ENCODE measurements around the gene NOXA1. TPM values are rescaled to one million over a fixed set of nuclear protein-coding genes. Genes with fewer than 3 reads are reported as not detected.

NOXA1 gene
- total RNA-seq, 1 donor from 2014 or later = 0.50 TPM

DNA sequence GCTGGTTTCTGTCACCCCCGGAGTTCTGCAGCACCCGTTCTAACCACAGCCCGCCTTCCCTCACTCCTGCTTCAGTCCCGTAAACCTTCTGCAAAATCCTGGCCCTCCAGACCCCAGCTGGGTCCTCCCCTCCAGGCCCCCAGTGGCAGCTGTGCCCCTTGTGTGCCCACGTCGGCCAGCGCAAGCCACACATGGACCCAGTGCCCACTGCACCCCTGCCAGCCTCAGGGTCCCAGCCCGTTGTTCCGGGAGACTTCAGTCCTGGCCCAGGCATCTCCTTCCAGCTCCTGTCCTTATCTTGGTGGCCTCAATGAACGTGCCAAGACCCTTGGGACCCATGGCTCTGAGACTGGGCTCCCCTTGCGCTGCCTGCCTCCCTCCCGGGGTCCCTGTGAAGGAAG lies 43.4 kb upstream of the NOXA1 start:
- no peak for TF ChIP-seq EZH2 (IDR thresholded peaks at IDR 0.05; ENCODE audit: insufficient read depth, low read length)
- TF ChIP-seq, protein P1, sequence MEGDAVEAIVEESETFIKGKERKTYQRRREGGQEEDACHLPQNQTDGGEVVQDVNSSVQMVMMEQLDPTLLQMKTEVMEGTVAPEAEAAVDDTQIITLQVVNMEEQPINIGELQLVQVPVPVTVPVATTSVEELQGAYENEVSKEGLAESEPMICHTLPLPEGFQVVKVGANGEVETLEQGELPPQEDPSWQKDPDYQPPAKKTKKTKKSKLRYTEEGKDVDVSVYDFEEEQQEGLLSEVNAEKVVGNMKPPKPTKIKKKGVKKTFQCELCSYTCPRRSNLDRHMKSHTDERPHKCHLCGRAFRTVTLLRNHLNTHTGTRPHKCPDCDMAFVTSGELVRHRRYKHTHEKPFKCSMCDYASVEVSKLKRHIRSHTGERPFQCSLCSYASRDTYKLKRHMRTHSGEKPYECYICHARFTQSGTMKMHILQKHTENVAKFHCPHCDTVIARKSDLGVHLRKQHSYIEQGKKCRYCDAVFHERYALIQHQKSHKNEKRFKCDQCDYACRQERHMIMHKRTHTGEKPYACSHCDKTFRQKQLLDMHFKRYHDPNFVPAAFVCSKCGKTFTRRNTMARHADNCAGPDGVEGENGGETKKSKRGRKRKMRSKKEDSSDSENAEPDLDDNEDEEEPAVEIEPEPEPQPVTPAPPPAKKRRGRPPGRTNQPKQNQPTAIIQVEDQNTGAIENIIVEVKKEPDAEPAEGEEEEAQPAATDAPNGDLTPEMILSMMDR (IDR thresholded peaks at IDR 0.05; ENCODE audit: insufficient read depth, low read depth, low read length) = no peak
- FAIRE-seq (no peak), DNase-seq (ENCODE audit: low read depth) (no peak)
- Histone ChIP-seq H3K9me3 (ENCODE audit: insufficient read depth, low read depth, low read length) (peaks cover 4% of the 10 kb centered on the region), H3K4me2 (ENCODE audit: low read length) (no peak overlapping the region), H3K36me3 (ENCODE audit: insufficient read depth, low read length) (peaks cover 2% of the 10 kb centered on the region), H3K9ac (ENCODE audit: low read length) (no peak overlapping the region), H2AFZ (ENCODE audit: low read depth, low read length) (no peak overlapping the region), H3K4me3 (ENCODE audit: insufficient read depth, low read depth, low read length) (no peak overlapping the region), H4K20me1 (ENCODE audit: insufficient read depth, low read length) (no peaks in the 10 kb centered on the region), H3K79me2 (ENCODE audit: insufficient read depth, low read length) (no peaks in the 10 kb centered on the region), H3K27ac (ENCODE audit: low read depth, low read length) (no peak overlapping the region), H3K27me3 (ENCODE audit: insufficient read depth, low read length) (no peaks in the 10 kb centered on the region), H3K4me1 (ENCODE audit: insufficient read depth, low read length) (peaks cover 2% of the 10 kb centered on the region)
- Mint-ChIP-seq H3K9me3 (ENCODE audit: unreplicated experiment) (peaks cover 5% of the 10 kb centered on the region), H3K27ac (ENCODE audit: unreplicated experiment) (no peak overlapping the region), H3K4me3 (ENCODE audit: unreplicated experiment) (no peak overlapping the region), H3K36me3 (ENCODE audit: low read depth, unreplicated experiment) (peaks cover 7% of the 10 kb centered on the region), H3K4me1 (ENCODE audit: low read depth, unreplicated experiment) (no peaks in the 10 kb centered on the region), H3K27me3 (ENCODE audit: low read depth, unreplicated experiment) (no peaks in the 10 kb centered on the region)

DNA sequence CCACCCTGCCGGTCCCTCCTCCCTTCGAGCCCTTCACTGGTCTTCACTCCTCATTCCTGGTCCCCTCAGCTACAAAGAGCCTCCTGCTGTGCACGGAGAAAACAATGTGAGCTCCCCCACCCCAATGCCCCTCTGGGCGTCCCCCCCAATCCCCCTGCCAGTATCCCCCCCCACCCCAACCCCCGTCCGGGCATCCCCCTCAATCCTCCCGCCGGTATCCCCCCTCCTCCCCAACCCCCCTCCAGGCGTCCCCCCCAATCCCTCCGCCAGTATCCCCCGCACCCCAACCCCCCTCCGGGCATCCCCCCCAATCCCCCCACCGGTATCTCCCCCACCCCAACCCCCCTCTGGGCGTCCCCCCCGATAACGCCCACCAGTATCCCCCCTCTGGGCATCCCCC lies 43.0 kb upstream of the NOXA1 start:
- FAIRE-seq = no peak
- H3K27ac Mint-ChIP-seq (ENCODE audit: unreplicated experiment) = no peak overlapping the region

DNA sequence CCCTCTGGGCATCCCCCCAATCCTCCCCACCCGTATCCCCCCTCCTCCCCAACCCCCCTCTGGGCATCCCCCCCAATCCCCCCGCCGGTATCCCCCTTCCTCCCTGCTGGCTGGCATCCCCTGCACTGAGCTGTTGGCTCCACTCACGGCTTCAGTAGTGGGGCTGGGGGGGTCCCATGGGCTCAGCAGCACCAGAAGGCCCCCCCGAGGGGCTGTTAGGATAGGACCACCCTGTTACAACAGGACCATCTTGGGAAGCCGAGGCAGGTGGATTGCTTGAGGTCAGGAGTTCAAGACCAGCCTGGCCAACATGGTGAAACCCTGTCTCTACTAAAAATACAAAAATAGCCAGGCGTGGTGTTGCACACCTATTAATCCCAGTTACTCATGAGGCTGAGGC lies 42.6 kb upstream of the NOXA1 start:
- FAIRE-seq = no peak
- Mint-ChIP-seq H3K36me3 (ENCODE audit: low read depth, unreplicated experiment) (peaks cover 5% of the 10 kb centered on the region), H3K9me3 (ENCODE audit: unreplicated experiment) (peaks cover 4% of the 10 kb centered on the region), H3K27me3 (ENCODE audit: low read depth, unreplicated experiment) (no peaks in the 10 kb centered on the region), H3K27ac (ENCODE audit: unreplicated experiment) (no peak overlapping the region), H3K4me1 (ENCODE audit: low read depth, unreplicated experiment) (no peaks in the 10 kb centered on the region), H3K4me3 (ENCODE audit: unreplicated experiment) (no peak overlapping the region)
- Histone ChIP-seq H3K9ac (ENCODE audit: low read length) (no peak overlapping the region), H2AFZ (ENCODE audit: low read depth, low read length) (no peak overlapping the region), H3K79me2 (ENCODE audit: insufficient read depth, low read length) (no peaks in the 10 kb centered on the region), H4K20me1 (ENCODE audit: insufficient read depth, low read length) (no peaks in the 10 kb centered on the region), H3K4me2 (ENCODE audit: low read length) (no peak overlapping the region), H3K4me1 (ENCODE audit: insufficient read depth, low read length) (peaks cover 2% of the 10 kb centered on the region), H3K27ac (ENCODE audit: low read depth, low read length) (no peak overlapping the region), H3K27me3 (ENCODE audit: insufficient read depth, low read length) (no peaks in the 10 kb centered on the region), H3K9me3 (ENCODE audit: insufficient read depth, low read depth, low read length) (no peaks in the 10 kb centered on the region), H3K4me3 (ENCODE audit: insufficient read depth, low read depth, low read length) (no peak overlapping the region), H3K36me3 (ENCODE audit: insufficient read depth, low read length) (no peaks in the 10 kb centered on the region)
- no peak for DNase-seq (ENCODE audit: low read depth)
- TF ChIP-seq EZH2 (IDR thresholded peaks at IDR 0.05; ENCODE audit: insufficient read depth, low read length) = no peak
- TF ChIP-seq, protein P1 (IDR thresholded peaks at IDR 0.05; ENCODE audit: insufficient read depth, low read depth, low read length) = no peak

More for the DNA sequence above, 43.0 kb upstream of the NOXA1 start:
- Histone ChIP-seq H3K36me3 (ENCODE audit: insufficient read depth, low read length) (peaks cover 2% of the 10 kb centered on the region), H3K9ac (ENCODE audit: low read length) (no peak overlapping the region), H3K4me3 (ENCODE audit: insufficient read depth, low read depth, low read length) (no peak overlapping the region), H3K4me2 (ENCODE audit: low read length) (no peak overlapping the region), H4K20me1 (ENCODE audit: insufficient read depth, low read length) (no peaks in the 10 kb centered on the region), H3K27me3 (ENCODE audit: insufficient read depth, low read length) (no peaks in the 10 kb centered on the region), H3K27ac (ENCODE audit: low read depth, low read length) (no peak overlapping the region), H2AFZ (ENCODE audit: low read depth, low read length) (no peak overlapping the region), H3K79me2 (ENCODE audit: insufficient read depth, low read length) (no peaks in the 10 kb centered on the region), H3K9me3 (ENCODE audit: insufficient read depth, low read depth, low read length) (peaks cover 3% of the 10 kb centered on the region), H3K4me1 (ENCODE audit: insufficient read depth, low read length) (peaks cover 2% of the 10 kb centered on the region)
- Mint-ChIP-seq H3K9me3 (ENCODE audit: unreplicated experiment) (peaks cover 5% of the 10 kb centered on the region), H3K4me3 (ENCODE audit: unreplicated experiment) (no peak overlapping the region), H3K36me3 (ENCODE audit: low read depth, unreplicated experiment) (peaks cover 7% of the 10 kb centered on the region), H3K4me1 (ENCODE audit: low read depth, unreplicated experiment) (no peaks in the 10 kb centered on the region), H3K27me3 (ENCODE audit: low read depth, unreplicated experiment) (no peaks in the 10 kb centered on the region)
- DNase-seq (ENCODE audit: low read depth) = no peak
- TF ChIP-seq EZH2 (IDR thresholded peaks at IDR 0.05; ENCODE audit: insufficient read depth, low read length) = no peak
- TF ChIP-seq, protein P1 (IDR thresholded peaks at IDR 0.05; ENCODE audit: insufficient read depth, low read depth, low read length) = no peak
